HG02571 (cell line): Measurements from ENCODE around the gene SDK1.
"Not testable (repeated sequence)": the region's sequence is repeated elsewhere in the genome, so short reads cannot be mapped to it uniquely, and the experiment has no call there.

Source experiments
- ATAC-seq: cut with Tn5 transposase; IDR thresholded peaks from one replicate; pipeline ENCODE4 v1.9.1; 2021; ENCODE audit warnings: mild to moderate bottlenecking, moderate library complexity; ENCODE audit not compliant: unreplicated experiment

Gene SDK1

DNA sequence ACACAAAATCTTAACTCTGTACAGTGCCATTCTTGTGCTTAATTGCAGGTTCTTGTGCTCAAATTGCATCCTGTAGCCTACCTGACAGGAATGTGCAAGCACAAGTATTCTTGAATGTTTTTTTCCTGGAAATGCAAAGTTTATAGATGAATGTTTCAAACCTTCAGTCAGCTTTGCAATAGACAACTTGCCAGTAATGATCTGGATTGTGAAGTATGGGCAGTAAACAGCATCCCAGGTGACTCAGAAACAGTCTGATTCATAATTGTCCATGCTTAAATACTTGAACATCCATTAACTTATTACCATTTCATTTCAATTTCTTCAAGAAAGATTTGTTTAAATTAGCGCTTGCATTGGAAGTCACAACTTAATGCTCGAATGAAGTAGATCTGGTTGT, 347.2 kb downstream of the SDK1 start:
- ATAC-seq, result no peak

DNA sequence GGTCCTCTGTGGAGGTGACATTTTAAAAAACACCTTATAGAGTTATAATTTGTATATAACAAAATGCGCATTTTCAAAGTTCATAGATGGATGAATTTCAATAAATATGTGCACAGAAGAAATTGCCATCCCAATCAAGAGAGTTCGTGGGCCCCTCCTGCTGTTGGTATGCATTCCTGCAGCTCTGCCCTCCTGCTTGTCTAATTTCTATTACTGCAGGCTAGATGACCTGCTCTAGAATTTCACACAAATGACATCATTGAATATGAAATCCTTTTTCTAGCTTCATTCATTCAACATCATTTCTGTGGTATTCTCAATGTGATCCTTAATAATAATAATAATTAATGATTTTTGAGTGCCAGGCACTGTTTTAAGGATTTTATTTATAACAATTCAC, 348.2 kb downstream of the SDK1 start:
- ATAC-seq, result no peak

- no peak for ATAC-seq
Observed at GRCh38 chr7:3649678-3650440, 348.8 kb downstream of the SDK1 start.

GRCh38 chr7:3650844-3651243, 349.8 kb downstream of the SDK1 start:
- no peak for ATAC-seq

- ATAC-seq, result no peak
Observed at GRCh38 chr7:3655635-3656034, 354.6 kb downstream of the SDK1 start.

DNA sequence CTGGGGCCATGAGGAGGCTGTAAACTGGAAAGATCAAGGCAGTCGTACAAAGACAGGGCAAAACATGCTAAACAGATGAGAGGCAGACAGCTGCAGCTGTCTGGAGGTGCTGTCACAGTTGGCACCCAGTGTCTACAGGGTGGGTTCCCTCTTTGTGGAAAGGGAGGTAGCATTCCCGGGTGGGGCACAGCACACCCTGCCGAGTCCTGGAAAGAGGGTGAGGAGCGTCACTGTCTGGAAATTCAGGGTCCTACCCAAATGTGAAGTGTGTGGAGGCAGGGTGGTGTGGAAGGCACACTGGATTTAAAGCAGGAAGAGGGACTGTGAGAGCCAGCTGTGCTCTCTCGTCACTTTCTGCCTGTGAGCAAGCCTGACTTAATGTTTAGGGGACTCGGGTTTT, 356.2 kb downstream of the SDK1 start:
- no peak for ATAC-seq

GRCh38 chr7:3668743-3669142, 367.7 kb downstream of the SDK1 start:
- no peak for ATAC-seq

- ATAC-seq, result no peak
Observed at GRCh38 chr7:3670898-3671297, 369.8 kb downstream of the SDK1 start.

GRCh38 chr7:3673524-3673923, 372.5 kb downstream of the SDK1 start:
- no peak for ATAC-seq

- no peak for ATAC-seq
Observed at GRCh38 chr7:3678314-3678810, 377.3 kb downstream of the SDK1 start.

- no peak for ATAC-seq
Observed at GRCh38 chr7:3682028-3682710, 381.1 kb downstream of the SDK1 start.

- no peak for ATAC-seq
Observed at GRCh38 chr7:3683546-3684539, 382.8 kb downstream of the SDK1 start.

DNA sequence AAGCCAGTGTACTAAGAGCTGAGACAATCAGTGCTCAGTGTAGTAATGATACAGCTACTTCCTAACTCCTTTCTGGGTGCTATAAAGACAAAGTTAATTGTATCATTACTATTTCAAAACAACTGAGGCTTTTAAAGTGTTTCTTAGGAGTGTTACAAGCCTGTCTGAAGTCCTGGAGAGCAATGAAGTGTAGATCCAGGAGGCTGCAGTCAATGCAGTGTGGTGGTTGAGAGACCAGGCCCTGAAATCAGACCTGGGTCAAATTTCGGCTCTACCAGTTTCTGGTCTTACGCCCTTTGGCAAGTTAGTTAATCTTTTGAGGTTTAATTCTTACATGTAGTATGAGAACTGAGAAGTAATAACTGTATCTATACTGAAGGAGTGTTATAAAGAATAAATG, 387.0 kb downstream of the SDK1 start:
- no peak for ATAC-seq

GRCh38 chr7:3688842-3689241, 387.8 kb downstream of the SDK1 start:
- no peak for ATAC-seq

DNA sequence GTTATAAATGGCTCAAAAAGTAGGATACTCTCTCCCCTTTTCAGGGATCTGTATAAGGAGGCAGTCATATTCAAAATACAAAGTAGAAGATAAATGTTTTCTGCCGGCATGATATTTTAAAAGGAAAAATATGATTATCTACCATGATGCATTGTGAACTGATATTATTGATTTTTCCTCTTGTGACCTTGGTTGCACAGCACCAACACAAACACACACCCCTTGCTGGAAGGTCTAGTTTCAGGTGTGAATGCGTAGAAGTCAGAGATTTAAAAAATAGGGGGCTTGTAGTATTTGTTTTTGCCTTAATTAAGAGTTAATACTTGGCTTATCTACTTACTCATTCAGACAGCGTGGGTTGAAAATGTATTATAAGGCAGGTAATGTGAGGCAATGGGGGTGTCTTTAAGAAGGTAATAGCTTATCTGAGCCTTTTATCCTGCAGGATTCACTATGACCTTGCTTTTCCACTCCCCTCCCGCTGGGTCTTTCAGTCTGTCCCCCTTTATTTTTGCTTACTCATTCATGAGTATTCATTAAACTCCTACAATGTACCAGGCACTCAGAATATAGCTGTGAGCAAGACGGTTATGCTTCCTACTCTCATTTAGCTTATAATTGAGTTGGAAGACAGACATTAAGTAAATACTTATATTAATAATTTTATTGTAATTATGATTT, 390.6 kb downstream of the SDK1 start:
- ATAC-seq, result no peak

DNA sequence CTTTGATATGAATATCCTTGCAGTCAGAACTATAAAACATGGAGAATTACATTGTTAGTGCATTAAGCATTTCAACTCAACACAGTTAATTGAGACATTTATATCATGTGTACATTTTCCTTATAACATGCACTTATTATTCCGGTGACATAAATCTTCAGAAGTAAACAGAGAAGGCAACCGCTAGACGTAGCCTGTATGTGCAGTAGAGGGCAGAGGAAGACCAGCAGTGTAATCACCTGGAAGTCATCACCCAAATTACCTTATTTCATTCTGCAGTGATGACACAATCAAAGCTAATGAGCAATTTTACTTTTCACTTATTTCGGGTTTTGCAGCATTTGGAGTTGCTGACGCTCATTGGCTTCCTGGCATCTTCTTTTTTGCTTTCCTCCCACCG, 394.6 kb downstream of the SDK1 start:
- no peak for ATAC-seq

GRCh38 chr7:3696113-3696512, 395.1 kb downstream of the SDK1 start:
- no peak for ATAC-seq

- ATAC-seq, result no peak
Observed at GRCh38 chr7:3697472-3697871, 396.4 kb downstream of the SDK1 start.

- no peak for ATAC-seq
Observed at GRCh38 chr7:3705258-3705657, 404.2 kb downstream of the SDK1 start.

- ATAC-seq, result not testable (repeated sequence)
Observed at GRCh38 chr7:3706091-3706490, 405.0 kb downstream of the SDK1 start.

- ATAC-seq, result no peak
Observed at GRCh38 chr7:3710122-3710521, 409.1 kb downstream of the SDK1 start.
